OCI-LY1 (cell line): ENCODE measurements around the gene AZU1.

Experiments
- H2AFZ ChIP-seq: fragments of 200-600 bp; sonication (generic), shearing (Covaris generic); 2 replicates; pipeline ENCODE4 v1.6.0; 2014; ENCODE audit warnings: antibody characterized with exemption, mild to moderate bottlenecking, low read length
- H3F3A ChIP-seq: fragments of 200-600 bp; sonication (generic), shearing (Covaris generic); 2 replicates; pipeline ENCODE4 v1.6.0; 2014; ENCODE audit warnings: mild to moderate bottlenecking, antibody characterized with exemption, low read length, moderate library complexity; ENCODE audit not compliant: insufficient read depth
- H3K27ac ChIP-seq: fragments of 200-600 bp; sonication (generic); 2 replicates; pipeline ENCODE4 v1.5.1; 2014; ENCODE audit warnings: low read length, mixed run types, mild to moderate bottlenecking, low read depth; ENCODE audit not compliant: poor library complexity, severe bottlenecking
- H3K27me3 ChIP-seq: fragments of 200-600 bp; sonication (generic); 2 replicates; pipeline ENCODE4 v1.6.0; 2014; ENCODE audit warnings: antibody characterized with exemption, mild to moderate bottlenecking, low read length, moderate library complexity; ENCODE audit not compliant: insufficient read depth
- H3K36me3 ChIP-seq: fragments of 200-600 bp; sonication (generic); 2 replicates; pipeline ENCODE4 v1.6.1; 2014; ENCODE audit warnings: mild to moderate bottlenecking, antibody characterized with exemption, low read length, moderate library complexity, mixed read lengths; ENCODE audit not compliant: insufficient read depth
- H3K4me1 ChIP-seq: fragments of 200-600 bp; sonication (generic); 2 replicates; pipeline ENCODE4 v1.5.1; 2014; ENCODE audit warnings: mild to moderate bottlenecking, low read length, moderate library complexity; ENCODE audit not compliant: insufficient read depth, severe bottlenecking
- H3K4me2 ChIP-seq: fragments of 200-600 bp; sonication (generic), shearing (Covaris generic); 2 replicates; pipeline ENCODE4 v1.6.1; 2014; ENCODE audit warnings: low read length
- H3K4me3 ChIP-seq: fragments of 200-600 bp; sonication (generic); 2 replicates; pipeline ENCODE4 v1.5.1; 2014; ENCODE audit warnings: low read length, low read depth, mild to moderate bottlenecking, mixed read lengths; ENCODE audit not compliant: poor library complexity, severe bottlenecking
- H3K79me2 ChIP-seq: fragments of 200-600 bp; shearing (Covaris generic); 2 replicates; pipeline ENCODE4 v1.6.1; 2016; ENCODE audit warnings: mixed run types, low read length, mixed read lengths; ENCODE audit not compliant: insufficient read depth
- H3K9ac ChIP-seq: fragments of 200-600 bp; sonication (generic), shearing (Covaris generic); 2 replicates; pipeline ENCODE4 v1.6.1; 2014; ENCODE audit warnings: mild to moderate bottlenecking, low read length, mixed read lengths
- H3K9me2 ChIP-seq: fragments of 200-600 bp; sonication (generic), shearing (Covaris generic); 2 replicates; pipeline ENCODE4 v1.6.1; 2014; ENCODE audit warnings: low read depth, mild to moderate bottlenecking, low read length, mixed read lengths
- H3K9me3 ChIP-seq: fragments of 200-600 bp; shearing (Covaris generic); 2 replicates; pipeline ENCODE4 v1.6.1; 2014; ENCODE audit warnings: low read length, mixed read lengths
- H4K20me1 ChIP-seq: fragments of 200-600 bp; sonication (generic), shearing (Covaris generic); 2 replicates; pipeline ENCODE4 v1.6.0; 2016; ENCODE audit warnings: mild to moderate bottlenecking, low read length; ENCODE audit not compliant: insufficient read depth
- CTCF ChIP-seq: fragments of 200-600 bp; sonication (generic), shearing (Covaris generic); IDR thresholded peaks from 2 replicates; pipeline ENCODE4 v1.5.1; 2017; ENCODE audit warnings: mild to moderate bottlenecking, antibody characterized with exemption, low read length, moderate library complexity, mixed read lengths
- EZH2 ChIP-seq: fragments of 200-600 bp; sonication (generic), shearing (Covaris generic); IDR thresholded peaks from 2 replicates; pipeline ENCODE4 v1.8.0; 2017; ENCODE audit warnings: borderline replicate concordance, mixed run types, mild to moderate bottlenecking, antibody characterized with exemption, low read length, moderate library complexity, mixed read lengths

Gene AZU1

DNA sequence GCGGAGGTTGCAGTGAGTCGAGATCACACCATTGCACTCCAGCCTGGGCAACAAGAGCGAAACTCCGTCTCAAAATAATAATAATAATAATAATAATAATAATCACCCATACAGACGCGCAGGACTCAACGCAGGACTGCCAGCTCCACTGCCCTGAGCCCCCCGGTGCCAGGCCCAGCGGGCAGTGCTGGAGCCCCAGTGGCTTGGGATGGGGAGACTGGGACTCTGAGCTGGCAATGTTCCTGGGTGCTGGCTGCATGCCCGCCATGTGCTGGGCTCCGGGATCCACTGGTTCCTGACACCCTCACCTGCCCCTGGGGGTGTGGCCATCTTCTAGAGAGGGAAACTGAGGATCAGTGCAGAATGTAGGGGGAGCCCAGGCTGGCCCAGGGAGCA, 325 bp upstream of the AZU1 start:
- H3K27ac ChIP-seq: no peak overlapping the region
- H3K27me3 ChIP-seq: peaks cover 4% of the 10 kb centered on the region; the same call in 1 of the 2 replicates
- no peak overlapping the region for H3K4me2 ChIP-seq
- H3K9ac ChIP-seq: no peak overlapping the region
- no peaks in the 10 kb centered on the region for H3K4me1 ChIP-seq
- H4K20me1 ChIP-seq: no peaks in the 10 kb centered on the region
- H3K4me3 ChIP-seq: no peak overlapping the region
- H3K9me3 ChIP-seq: no peaks in the 10 kb centered on the region
- H3F3A ChIP-seq: no peaks in the 10 kb centered on the region
- H3K79me2 ChIP-seq: no peaks in the 10 kb centered on the region
- no peaks in the 10 kb centered on the region for H3K9me2 ChIP-seq
- no peaks in the 10 kb centered on the region for H3K36me3 ChIP-seq
- no peak overlapping the region for H2AFZ ChIP-seq
- TF ChIP-seq CTCF (no peak), EZH2 (no peak)

DNA sequence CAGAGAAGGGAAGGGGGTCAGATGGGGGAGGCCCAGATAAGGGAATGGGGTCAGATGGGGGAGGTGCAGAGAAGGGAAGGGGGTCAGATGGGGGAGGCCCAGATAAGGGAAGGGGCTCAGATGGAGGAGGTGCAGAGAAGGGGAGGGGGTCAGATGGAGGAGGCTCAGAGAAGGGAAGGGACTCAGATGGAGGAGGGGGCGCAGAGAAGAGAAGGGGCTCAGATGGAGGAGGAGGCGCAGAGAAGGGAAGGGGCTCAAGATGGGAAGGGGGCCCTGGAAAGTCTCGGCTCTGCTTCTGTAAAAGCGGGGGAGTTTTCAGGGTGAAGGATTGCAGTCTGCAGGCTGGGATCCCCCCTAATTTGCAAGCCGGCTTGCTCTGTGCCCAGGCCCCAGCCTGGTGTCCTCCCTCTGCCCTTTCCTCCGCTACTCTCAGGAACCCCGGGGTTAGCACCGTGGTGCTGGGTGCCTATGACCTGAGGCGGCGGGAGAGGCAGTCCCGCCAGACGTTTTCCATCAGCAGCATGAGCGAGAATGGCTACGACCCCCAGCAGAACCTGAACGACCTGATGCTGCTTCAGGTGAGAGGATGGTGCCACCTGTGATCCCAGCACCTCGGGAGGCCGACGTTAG, 1.6 kb downstream of the AZU1 start:
- Histone ChIP-seq H3K36me3 (no peaks in the 10 kb centered on the region), H3F3A (no peaks in the 10 kb centered on the region), H4K20me1 (no peaks in the 10 kb centered on the region), H3K9me2 (no peaks in the 10 kb centered on the region), H3K9ac (no peak overlapping the region), H3K9me3 (no peaks in the 10 kb centered on the region), H3K79me2 (no peaks in the 10 kb centered on the region), H3K4me1 (no peaks in the 10 kb centered on the region), H3K4me3 (no peak overlapping the region), H3K27ac (no peak overlapping the region), H3K4me2 (no peak overlapping the region), H3K27me3 (peaks cover 4% of the 10 kb centered on the region; the same call in 1 of the 2 replicates), H2AFZ (no peak overlapping the region)
- TF ChIP-seq CTCF (no peak), EZH2 (no peak)

GRCh38 chr19:831407-832369, 4.1 kb downstream of the AZU1 start:
- Histone ChIP-seq H3K9me3 (no peaks in the 10 kb centered on the region), H3F3A (no peaks in the 10 kb centered on the region), H3K27me3 (no peaks in the 10 kb centered on the region; the same call in 1 of the 2 replicates), H3K79me2 (no peaks in the 10 kb centered on the region), H3K4me1 (no peaks in the 10 kb centered on the region), H3K36me3 (no peaks in the 10 kb centered on the region), H3K9me2 (no peaks in the 10 kb centered on the region), H3K4me2 (no peak overlapping the region), H4K20me1 (no peaks in the 10 kb centered on the region), H2AFZ (no peak overlapping the region), H3K27ac (no peak overlapping the region), H3K4me3 (no peak overlapping the region), H3K9ac (no peak overlapping the region)
- TF ChIP-seq EZH2 (no peak), CTCF (no peak)
